Right cardiac atrium (tissue), 5 donors: Measurements from ENCODE around the gene FGF14. TPM values are rescaled to one million over a fixed set of nuclear protein-coding genes. Genes with fewer than 3 reads are reported as not detected.
"Not testable (repeated sequence)": the region's sequence is repeated elsewhere in the genome, so short reads cannot be mapped to it uniquely, and the experiment has no call there.

Source experiments
- ATAC-seq, 2 donors: fragments of 200-7000 bp; cut with Tn5 transposase; one replicate each; pipeline versions ENCODE4 v1.8.0 to v1.9.1; 2020; ENCODE audit warnings: moderate library complexity in 2 of 2, mild to moderate bottlenecking in 1 of 2
- DNase-seq, 3 donors: peaks; one replicate each; pipeline ENCODE4 v3.0.0-alpha.2; 2020
- H3K27ac ChIP-seq: one replicate; pipeline ENCODE4 v1.5.1; 2013; ENCODE audit warnings: mild to moderate bottlenecking, low read length, control low read depth, moderate library complexity
- H3K27me3 ChIP-seq: one replicate; pipeline ENCODE4 v1.6.1; 2013; ENCODE audit not compliant: control insufficient read depth, insufficient read depth
- H3K4me1 ChIP-seq: one replicate; pipeline ENCODE4 v1.6.1; 2013; ENCODE audit warnings: low read length; ENCODE audit not compliant: control insufficient read depth, insufficient read depth
- H3K4me3 ChIP-seq: one replicate; pipeline ENCODE4 v1.5.1; 2013; ENCODE audit warnings: low read length, control low read depth
- H3K9me3 ChIP-seq: one replicate; pipeline ENCODE4 v1.6.1; 2013; ENCODE audit warnings: low read length; ENCODE audit not compliant: control insufficient read depth
- WGBS: extraction: QIAGEN DNeasy Blood & Tissue Kit; methylation state at CpG from one replicate; pipeline ENCODE4 v1.1.7; 2013; 5-methylcytosine and 5-hydroxymethylcytosine counted together
- intact Hi-C, 4 donors: fragments of 100-400 bp; cut with DNase I; formaldehyde crosslinking; loops; one replicate each; pipeline versions ENCODE4 v1.11.0 to v1.14.0; 2022 to 2023
- polyA plus RNA-seq: library from polyadenylated mRNA; stranded (reverse); fragments of 200-250 nt; gene quantifications from one replicate; pipeline ENCODE4 v1.2.3, GENCODE V29; 2013
- total RNA-seq, 4 donors: library from RNA; stranded (reverse); fragmentation: NEBNext Ultra II Directional; extraction: Animal tissue kit (Norgen Biotek cat#: 25700); gene quantifications; one replicate each; pipeline ENCODE4 v1.2.1, GENCODE V29; 2021
- donor health status: healthy with polysubstance abuse.
- donor health status: DM: no; HTN: yes; CAD: no.
- donor health status: DM: no; HTN: no; CAD: no.
- donor health status: DM: no; HTN: yes; CAD: no; lungs with severe emphysema.
- donor health status: DM: yes; HTN: yes; CAD: no.

The FGF14 gene
- total and polyA plus RNA-seq, 5 donors: 0.54 to 4.9 (median 3.0) TPM

GRCh38 chr13:101866889-101867581 lies 534.8 kb downstream of the FGF14 start:
- no peaks in the 10 kb centered on the region for H3K4me1 ChIP-seq
- H3K9me3 ChIP-seq: no peaks in the 10 kb centered on the region
- no peaks in the 10 kb centered on the region for H3K27me3 ChIP-seq
- 82% methylated on average over 4 of the region's 4 CpGs for WGBS
- intact Hi-C loops: no loop called here
- no peak overlapping the region for H3K27ac ChIP-seq
- H3K4me3 ChIP-seq: no peak overlapping the region
- DNase-seq (no peak), ATAC-seq (no peak)

- intact Hi-C loops: no loop called here
- no peak for ATAC-seq
- Histone ChIP-seq H3K27me3 (no peaks in the 10 kb centered on the region), H3K9me3 (no peaks in the 10 kb centered on the region), H3K4me1 (no peaks in the 10 kb centered on the region), H3K4me3 (no peak overlapping the region), H3K27ac (no peak overlapping the region)
- DNase-seq: no peak
- 71% methylated on average over 5 of the region's 5 CpGs for WGBS
Observed at GRCh38 chr13:101858860-101859259, 543.0 kb downstream of the FGF14 start.

GRCh38 chr13:101846701-101847100 lies 555.1 kb downstream of the FGF14 start:
- intact Hi-C loops: no loop called here
- Histone ChIP-seq H3K9me3 (no peaks in the 10 kb centered on the region), H3K4me3 (no peak overlapping the region), H3K4me1 (no peaks in the 10 kb centered on the region), H3K27me3 (no peaks in the 10 kb centered on the region), H3K27ac (no peak overlapping the region)
- 81% methylated on average over 4 of the region's 4 CpGs for WGBS
- no peak for DNase-seq
- no peak for ATAC-seq

- Histone ChIP-seq H3K27ac (no peak overlapping the region), H3K27me3 (no peaks in the 10 kb centered on the region), H3K9me3 (no peaks in the 10 kb centered on the region), H3K4me1 (no peaks in the 10 kb centered on the region), H3K4me3 (no peak overlapping the region)
- ATAC-seq: no peak
- no peak for DNase-seq
- intact Hi-C loops: no loop called here
- 74% methylated on average over 2 of the region's 2 CpGs for WGBS
Observed at GRCh38 chr13:101846249-101846648, 555.6 kb downstream of the FGF14 start.

- H3K4me1 ChIP-seq: no peaks in the 10 kb centered on the region
- intact Hi-C loops: no loop called here
- no peaks in the 10 kb centered on the region for H3K9me3 ChIP-seq
- ATAC-seq (no peak), DNase-seq (no peak)
- H3K4me3 ChIP-seq: no peak overlapping the region
- H3K27me3 ChIP-seq: no peaks in the 10 kb centered on the region
- WGBS: 56% methylated on average over 4 of the region's 4 CpGs
- H3K27ac ChIP-seq: no peak overlapping the region
Observed at GRCh38 chr13:101845245-101846020, 556.4 kb downstream of the FGF14 start.

GRCh38 chr13:101841698-101842097 lies 560.1 kb downstream of the FGF14 start:
- H3K9me3 ChIP-seq: no peaks in the 10 kb centered on the region
- DNase-seq: no peak
- no peaks in the 10 kb centered on the region for H3K27me3 ChIP-seq
- ATAC-seq: no peak
- WGBS: 29% methylated on average over 3 of the region's 3 CpGs
- H3K4me1 ChIP-seq: no peaks in the 10 kb centered on the region
- H3K27ac ChIP-seq: no peak overlapping the region
- H3K4me3 ChIP-seq: no peak overlapping the region
- intact Hi-C loops: no loop called here

GRCh38 chr13:101838323-101838722 lies 563.5 kb downstream of the FGF14 start:
- H3K4me1 ChIP-seq: no peaks in the 10 kb centered on the region
- H3K4me3 ChIP-seq: no peak overlapping the region
- H3K27ac ChIP-seq: no peak overlapping the region
- H3K27me3 ChIP-seq: no peaks in the 10 kb centered on the region
- no peaks in the 10 kb centered on the region for H3K9me3 ChIP-seq
- no peak for ATAC-seq
- intact Hi-C loops: no loop called here
- 64% methylated on average over 2 of the region's 2 CpGs for WGBS
- DNase-seq: no peak

- H3K4me3 ChIP-seq, ATAC-seq, DNase-seq, H3K4me1 ChIP-seq, intact Hi-C loops, H3K9me3 ChIP-seq, H3K27me3 ChIP-seq, H3K27ac ChIP-seq: not testable (repeated sequence)
- WGBS: 72% methylated on average over 4 of the region's 4 CpGs
Observed at GRCh38 chr13:101837778-101838177, 564.1 kb downstream of the FGF14 start.

- no peak for DNase-seq
- H3K27ac ChIP-seq: no peak overlapping the region
- intact Hi-C loops: no loop called here
- H3K4me1 ChIP-seq: no peaks in the 10 kb centered on the region
- 68% methylated on average over 2 of the region's 2 CpGs for WGBS
- no peaks in the 10 kb centered on the region for H3K9me3 ChIP-seq
- no peak overlapping the region for H3K4me3 ChIP-seq
- ATAC-seq: no peak
- no peaks in the 10 kb centered on the region for H3K27me3 ChIP-seq
Observed at GRCh38 chr13:101837288-101837687, 564.6 kb downstream of the FGF14 start.

GRCh38 chr13:101835920-101836319 lies 565.9 kb downstream of the FGF14 start:
- ATAC-seq (no peak), DNase-seq (no peak)
- Histone ChIP-seq H3K27me3 (no peaks in the 10 kb centered on the region), H3K27ac (no peak overlapping the region), H3K4me1 (no peaks in the 10 kb centered on the region), H3K4me3 (no peak overlapping the region), H3K9me3 (no peaks in the 10 kb centered on the region)
- intact Hi-C loops: no loop called here

- intact Hi-C loops: no loop called here
Observed at GRCh38 chr13:101833671-101834070, 568.2 kb downstream of the FGF14 start.

More at GRCh38 chr13:101833671-101834070, 568.2 kb downstream of the FGF14 start:
- Histone ChIP-seq H3K9me3 (no peaks in the 10 kb centered on the region), H3K27ac (no peak overlapping the region), H3K27me3 (no peaks in the 10 kb centered on the region), H3K4me3 (no peak overlapping the region), H3K4me1 (no peaks in the 10 kb centered on the region)
- no peak for ATAC-seq
- WGBS: 76% methylated on average over 3 of the region's 3 CpGs
- DNase-seq: no peak
